Left lung (tissue), 10 donors: Measurements from ENCODE around the gene MXD3. TPM values are rescaled to one million over a fixed set of nuclear protein-coding genes. Genes with fewer than 3 reads are reported as not detected.

Source experiments
- ATAC-seq: fragments of 200-7000 bp; cut with Tn5 transposase; one replicate; pipeline ENCODE4 v1.9.1; 2020; ENCODE audit warnings: moderate library complexity
- DNase-seq, 4 donors: peaks; one replicate each; pipeline ENCODE4 v3.0.0-alpha.2; 2013 to 2020
- H3K27ac ChIP-seq, 2 donors: fragments of 200-600 bp; sonication (generic) in 1 of 2; one replicate each; pipeline versions ENCODE4 v1.5.0 to v1.8.0; 2020 to 2021
- H3K27me3 ChIP-seq, 2 donors: fragments of 200-600 bp; sonication (generic) in 1 of 2; one replicate each; pipeline versions ENCODE4 v1.5.0 to v1.8.0; 2020 to 2021
- H3K36me3 ChIP-seq, 2 donors: fragments of 200-600 bp; sonication (generic) in 1 of 2; one replicate each; pipeline versions ENCODE4 v1.5.0 to v1.8.0; 2020 to 2021
- H3K4me1 ChIP-seq, 2 donors: fragments of 200-600 bp; one replicate each; pipeline ENCODE4 v1.8.0; 2021
- H3K4me3 ChIP-seq, 2 donors: fragments of 200-600 bp; sonication (generic) in 1 of 2; one replicate each; pipeline versions ENCODE4 v1.5.0 to v1.8.0; 2020 to 2021; ENCODE audit warnings: mild to moderate bottlenecking in 1 of 2
- H3K9me3 ChIP-seq, 2 donors: fragments of 200-600 bp; sonication (generic) in 1 of 2; one replicate each; pipeline versions ENCODE4 v1.5.0 to v1.8.0; 2020 to 2021
- CTCF ChIP-seq, 2 donors: fragments of 200-600 bp; sonication (generic) in 1 of 2; IDR thresholded peaks; one replicate each; pipeline versions ENCODE4 v1.5.0 to v1.8.0; 2021; ENCODE audit warnings: antibody characterized with exemption in 2 of 2
- intact Hi-C, 2 donors: fragments of 100-400 bp; cut with DNase I; formaldehyde crosslinking; loops; one replicate each; pipeline versions ENCODE4 v1.11.2 to v1.14.2; 2022
- polyA plus RNA-seq, 6 donors: library from polyadenylated mRNA; unstranded; fragments of 120-200 nt; gene quantifications; one replicate each; pipeline ENCODE4 v1.2.1, GENCODE V29; 2013; ENCODE audit not compliant: insufficient read length in 6 of 6
- total RNA-seq, 2 donors: library from RNA; stranded (reverse); fragmentation: NEBNext Ultra II Directional; extraction: Animal tissue kit (Norgen Biotek cat#: 25700); gene quantifications; one replicate each; pipeline ENCODE4 v1.2.1, GENCODE V29; 2021
- donor health status: DM: no; HTN: yes; CAD: no.
- donor health status: DM: no; HTN: no; CAD: no.

Gene MXD3
- total and polyA plus RNA-seq, 8 donors: 10.8 to 36.5 (median 22.0) TPM

GRCh38 chr5:177276886-177277285 is 34.8 kb downstream of the MXD3 start:
- Histone ChIP-seq H3K9me3 (no peaks in the 10 kb centered on the region), H3K27me3 (no peaks in the 10 kb centered on the region), H3K27ac (no peak overlapping the region), H3K36me3 (peaks cover 0 to 95% of the 10 kb centered on the region in 2 donors), H3K4me3 (no peak overlapping the region), H3K4me1 (no peaks in the 10 kb centered on the region)
- TF ChIP-seq CTCF (IDR thresholded peaks at IDR 0.05): no peak
- intact Hi-C loops: no loop called here
- ATAC-seq (no peak), DNase-seq (no peak)

- Histone ChIP-seq H3K27me3 (no peaks in the 10 kb centered on the region), H3K36me3 (peaks cover 0 to 94% of the 10 kb centered on the region in 2 donors), H3K27ac (no peak overlapping the region), H3K4me3 (no peak overlapping the region), H3K9me3 (no peaks in the 10 kb centered on the region), H3K4me1 (no peaks in the 10 kb centered on the region)
- DNase-seq (no peak), ATAC-seq (no peak)
- intact Hi-C loops: no loop called here
- TF ChIP-seq CTCF (IDR thresholded peaks at IDR 0.05): no peak
Measured at GRCh38 chr5:177275883-177276282, 35.8 kb downstream of the MXD3 start.

DNA sequence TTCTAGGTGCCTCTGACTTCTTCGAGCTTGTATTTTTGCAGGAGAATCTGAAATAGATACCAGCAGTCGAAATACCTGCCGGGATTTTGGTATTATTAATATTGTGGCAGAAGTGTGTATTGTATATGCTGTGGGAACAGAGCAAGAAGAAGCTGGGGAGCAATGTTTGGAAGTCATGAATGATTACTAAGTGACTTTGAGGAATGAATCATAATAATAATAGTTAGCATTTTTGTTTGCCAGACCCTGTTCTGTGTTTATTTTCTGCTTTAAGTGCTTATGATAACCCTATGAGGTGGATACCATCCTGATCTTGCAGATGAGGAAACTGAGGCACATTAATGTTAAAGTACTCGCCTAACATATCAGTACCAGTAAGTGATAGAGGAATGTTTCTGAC is 40.6 kb downstream of the MXD3 start:
- peaks cover 0 to 91% of the 10 kb centered on the region in 2 donors for H3K36me3 ChIP-seq
- H3K4me3 ChIP-seq: no peak overlapping the region
- no peak for TF ChIP-seq CTCF (IDR thresholded peaks at IDR 0.05)
- H3K27me3 ChIP-seq: no peaks in the 10 kb centered on the region
- H3K27ac ChIP-seq: no peak overlapping the region
- H3K4me1 ChIP-seq: no peaks in the 10 kb centered on the region
- ATAC-seq: no peak
- intact Hi-C loops: no loop called here
- no peaks in the 10 kb centered on the region for H3K9me3 ChIP-seq
- DNase-seq: no peak

- H3K9me3 ChIP-seq: no peaks in the 10 kb centered on the region
- ATAC-seq (no peak), DNase-seq (no peak)
- no peak overlapping the region for H3K27ac ChIP-seq
- no peak for TF ChIP-seq CTCF (IDR thresholded peaks at IDR 0.05)
- H3K4me1 ChIP-seq: no peaks in the 10 kb centered on the region
- no peaks in the 10 kb centered on the region for H3K27me3 ChIP-seq
- no peak overlapping the region for H3K4me3 ChIP-seq
- peaks cover 0 to 91% of the 10 kb centered on the region in 2 donors for H3K36me3 ChIP-seq
- intact Hi-C loops: no loop called here
Measured at GRCh38 chr5:177270653-177271052, 41.0 kb downstream of the MXD3 start.

DNA sequence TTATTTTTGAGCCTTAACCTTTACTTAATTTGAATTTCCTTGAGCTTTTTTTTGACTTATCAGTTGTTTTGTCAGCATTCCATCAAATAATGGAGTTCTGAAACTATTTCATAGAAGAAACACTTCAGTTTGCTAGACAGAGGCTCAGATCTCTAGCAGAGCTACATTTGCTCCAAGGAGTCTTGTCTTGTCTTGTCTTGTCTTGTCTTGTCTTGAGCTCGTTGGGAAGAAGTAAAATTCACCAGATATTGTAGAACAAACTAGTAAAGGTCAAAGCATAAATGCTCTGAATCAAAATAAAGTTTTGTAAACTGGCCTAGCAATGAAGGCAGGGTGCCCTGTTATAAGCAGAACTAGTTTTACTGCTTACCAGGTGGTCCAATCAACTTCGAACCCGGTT is 41.7 kb downstream of the MXD3 start:
- peaks cover 0 to 91% of the 10 kb centered on the region in 2 donors for H3K36me3 ChIP-seq
- no peak overlapping the region for H3K4me3 ChIP-seq

More for the DNA sequence above, 41.7 kb downstream of the MXD3 start:
- Histone ChIP-seq H3K9me3 (no peaks in the 10 kb centered on the region), H3K27me3 (no peaks in the 10 kb centered on the region), H3K4me1 (no peaks in the 10 kb centered on the region), H3K27ac (no peak overlapping the region)
- intact Hi-C loops: no loop called here
- no peak for DNase-seq
- ATAC-seq: no peak
- TF ChIP-seq CTCF (IDR thresholded peaks at IDR 0.05): no peak
